ENCODE data around the gene CC2D1B. TPM values are rescaled to one million over a fixed set of nuclear protein-coding genes. Genes with fewer than 3 reads are reported as not detected.

CC2D1B gene
- total and polyA plus RNA-seq, 2 donors (not counting 3 experiments of a cell fraction or from before 2014, with no cell fraction given) = 16.9 to 32.6 TPM

- H4K20me1 ChIP-seq (replicated peaks; ENCODE audit: control insufficient read depth, extremely low read depth, insufficient read depth, low read length) = no peaks in the 10 kb centered on the region
- ChIA-PET POLR2A (no interaction called here), CTCF (interaction anchor here (0.8 kb wide), 1 partner anchor 18 kb away, joined by 4 read pairs; no protein-coding TSS in a partner anchor)
- dilution Hi-C loops (cut with MboI; ENCODE audit: extremely low pct_ligation_motif_present, low sequenced_read_pairs) (no loop called here), intact Hi-C loops (cut with micrococcal nuclease) (no loop called here)
- H3K4me2 ChIP-seq (ENCODE audit: insufficient read depth, low read length) = no peak overlapping the region
- no peak overlapping the region for H3K9ac ChIP-seq (replicated peaks; ENCODE audit: extremely low read depth, insufficient read depth, low read length)
- no peaks in the 10 kb centered on the region for H3K9me3 ChIP-seq (replicated peaks; ENCODE audit: control insufficient read depth, insufficient read depth, low read length)
- no peak overlapping the region for H3K27ac ChIP-seq (ENCODE audit: insufficient read depth, low read depth, low read length)
- H3K79me2 ChIP-seq (ENCODE audit: control insufficient read depth, insufficient read depth, low read length) = no peaks in the 10 kb centered on the region
- H3K27me3 ChIP-seq (ENCODE audit: control insufficient read depth in 2 of 2, insufficient read depth in 2 of 2, low read length in 2 of 2) = no peaks in the 10 kb centered on the region
- no peaks in the 10 kb centered on the region for H3K4me1 ChIP-seq (ENCODE audit: control insufficient read depth, extremely low read depth, insufficient read depth, low read length)
- BruUV-seq (replicated peaks) = no TSS peak
- H2AFZ ChIP-seq (ENCODE audit: low read depth, low read length) = no peak overlapping the region
- H3K4me3 ChIP-seq (replicated peaks in 1 of 3; ENCODE audit: insufficient read depth in 1 of 3, low read depth in 1 of 3, low read length in 3 of 3) = no peak overlapping the region
- no peak for FAIRE-seq
- TF ChIP-seq MYC (IDR thresholded peaks at IDR 0.05; ENCODE audit: low read depth, low read length) (no peak), FOS (IDR thresholded peaks at IDR 0.05; ENCODE audit: borderline replicate concordance, insufficient read depth, low read length) (no peak), JUN (IDR thresholded peaks at IDR 0.05; ENCODE audit: borderline replicate concordance, insufficient read depth, insufficient read length, low read depth) (no peak), EZH2 (IDR thresholded peaks at IDR 0.05; ENCODE audit: borderline replicate concordance, low read depth, low read length, severe bottlenecking) (no peak), POLR2A (IDR thresholded peaks at IDR 0.05; ENCODE audit: low read depth, low read length) (no peak)
- TF ChIP-seq, protein P1, sequence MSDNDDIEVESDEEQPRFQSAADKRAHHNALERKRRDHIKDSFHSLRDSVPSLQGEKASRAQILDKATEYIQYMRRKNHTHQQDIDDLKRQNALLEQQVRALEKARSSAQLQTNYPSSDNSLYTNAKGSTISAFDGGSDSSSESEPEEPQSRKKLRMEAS (IDR thresholded peaks at IDR 0.05; ENCODE audit: insufficient read depth, insufficient read length) = no peak
- H3K9me1 ChIP-seq (replicated peaks; ENCODE audit: control insufficient read depth, extremely low read depth, insufficient read depth, low read length) = no peaks in the 10 kb centered on the region
- no peaks in the 10 kb centered on the region for H3K36me3 ChIP-seq (ENCODE audit: control insufficient read depth in 2 of 2, extremely low read depth in 1 of 2, insufficient read depth in 2 of 2, low read length in 2 of 2)
- no peak for DNase-seq (ENCODE audit: low read depth, low spot score)
These were observed 44.9 kb downstream of the CC2D1B start for GRCh38 chr1:52321061-52321460.

DNA sequence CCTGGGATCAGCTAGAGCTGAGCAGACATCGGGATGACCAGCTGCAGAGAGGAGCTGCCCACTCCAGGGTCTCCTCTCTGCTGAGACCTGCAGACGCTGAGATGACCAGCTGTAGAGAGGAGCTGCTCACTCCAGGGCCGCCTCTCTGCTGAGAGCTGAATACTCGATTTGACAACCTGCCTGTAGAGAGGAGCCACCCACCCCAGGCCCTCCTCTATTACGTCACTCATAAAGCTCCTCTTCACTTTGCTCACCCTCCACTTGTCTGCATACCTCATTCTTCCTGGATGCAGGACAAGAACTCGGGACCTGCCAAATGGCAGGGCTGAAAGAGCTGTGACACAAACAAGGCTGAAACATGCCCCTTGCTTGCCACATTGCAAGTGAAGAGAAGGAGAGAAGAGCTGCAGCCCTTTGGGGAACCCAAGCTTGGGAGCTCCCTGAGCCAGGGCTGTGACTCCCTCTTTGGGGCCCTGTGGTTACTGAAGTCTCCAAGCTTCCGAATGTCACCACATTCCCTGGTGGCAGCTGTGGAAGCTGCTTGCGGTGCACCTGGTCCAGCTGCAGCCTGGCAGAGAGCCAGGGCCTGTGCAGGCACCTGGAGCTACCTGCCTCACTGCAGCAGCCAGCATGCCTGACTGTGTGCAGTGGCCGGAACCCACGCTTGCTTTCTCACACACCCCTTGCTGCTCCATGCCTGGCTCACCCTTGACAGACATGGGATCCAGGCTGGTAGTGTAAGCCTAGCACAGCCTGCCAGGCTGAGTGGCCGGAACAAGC lies 59.6 kb downstream of the CC2D1B start:
- FAIRE-seq (no peak), DNase-seq (ENCODE audit: low read depth, low spot score) (no peak)
- peaks cover 0 to 4% of the 10 kb centered on the region in 2 experiments for H3K36me3 ChIP-seq (ENCODE audit: control insufficient read depth in 2 of 2, extremely low read depth in 1 of 2, insufficient read depth in 2 of 2, low read length in 2 of 2)
- dilution Hi-C loops (cut with MboI; ENCODE audit: extremely low pct_ligation_motif_present, low sequenced_read_pairs) (no loop called here), intact Hi-C loops (cut with micrococcal nuclease) (no loop called here)
- no peak overlapping the region for H3K4me2 ChIP-seq (ENCODE audit: insufficient read depth, low read length)
- H3K4me3 ChIP-seq (replicated peaks in 1 of 3; ENCODE audit: insufficient read depth in 1 of 3, low read depth in 1 of 3, low read length in 3 of 3) = no peak overlapping the region
- no peak for TF ChIP-seq POLR2A (IDR thresholded peaks at IDR 0.05; ENCODE audit: low read depth, low read length)
- TF ChIP-seq, protein P1 (IDR thresholded peaks at IDR 0.05; ENCODE audit: insufficient read depth, insufficient read length) = no peak
- TF ChIP-seq POLR2AphosphoS5 (IDR thresholded peaks at IDR 0.05; ENCODE audit: insufficient read depth, low read depth, low read length) = no peak
- TF ChIP-seq JUN (IDR thresholded peaks at IDR 0.05; ENCODE audit: borderline replicate concordance, insufficient read depth, insufficient read length, low read depth) = no peak
- TF ChIP-seq GATA2 (IDR thresholded peaks at IDR 0.05; ENCODE audit: insufficient read depth, insufficient read length, low read depth, low read length) = no peak
- TF ChIP-seq FOS (IDR thresholded peaks at IDR 0.05; ENCODE audit: borderline replicate concordance, insufficient read depth, low read length) = no peak
- no peak for TF ChIP-seq MYC (IDR thresholded peaks at IDR 0.05; ENCODE audit: low read depth, low read length)
- TF ChIP-seq, protein P2, sequence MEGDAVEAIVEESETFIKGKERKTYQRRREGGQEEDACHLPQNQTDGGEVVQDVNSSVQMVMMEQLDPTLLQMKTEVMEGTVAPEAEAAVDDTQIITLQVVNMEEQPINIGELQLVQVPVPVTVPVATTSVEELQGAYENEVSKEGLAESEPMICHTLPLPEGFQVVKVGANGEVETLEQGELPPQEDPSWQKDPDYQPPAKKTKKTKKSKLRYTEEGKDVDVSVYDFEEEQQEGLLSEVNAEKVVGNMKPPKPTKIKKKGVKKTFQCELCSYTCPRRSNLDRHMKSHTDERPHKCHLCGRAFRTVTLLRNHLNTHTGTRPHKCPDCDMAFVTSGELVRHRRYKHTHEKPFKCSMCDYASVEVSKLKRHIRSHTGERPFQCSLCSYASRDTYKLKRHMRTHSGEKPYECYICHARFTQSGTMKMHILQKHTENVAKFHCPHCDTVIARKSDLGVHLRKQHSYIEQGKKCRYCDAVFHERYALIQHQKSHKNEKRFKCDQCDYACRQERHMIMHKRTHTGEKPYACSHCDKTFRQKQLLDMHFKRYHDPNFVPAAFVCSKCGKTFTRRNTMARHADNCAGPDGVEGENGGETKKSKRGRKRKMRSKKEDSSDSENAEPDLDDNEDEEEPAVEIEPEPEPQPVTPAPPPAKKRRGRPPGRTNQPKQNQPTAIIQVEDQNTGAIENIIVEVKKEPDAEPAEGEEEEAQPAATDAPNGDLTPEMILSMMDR (IDR thresholded peaks at IDR 0.05; ENCODE audit: extremely low read depth in 1 of 2, insufficient read depth in 1 of 2, low read depth in 1 of 2, low read length in 2 of 2) = no peak
- TF ChIP-seq EZH2 (IDR thresholded peaks at IDR 0.05; ENCODE audit: borderline replicate concordance, low read depth, low read length, severe bottlenecking) = no peak
- H3K27ac ChIP-seq (ENCODE audit: insufficient read depth, low read depth, low read length) = no peak overlapping the region
- BruUV-seq (replicated peaks) = no TSS peak
- ChIA-PET CTCF (interaction anchor here (0.6 to 1.0 kb wide), 5 partner anchors 10 to 226 kb away, joined by 3 to 5 read pairs (median 3); no protein-coding TSS in a partner anchor), POLR2A (no interaction called here)
- H3K4me1 ChIP-seq (ENCODE audit: control insufficient read depth, extremely low read depth, insufficient read depth, low read length) = no peaks in the 10 kb centered on the region
- H3K9me3 ChIP-seq (replicated peaks; ENCODE audit: control insufficient read depth, insufficient read depth, low read length) = no peaks in the 10 kb centered on the region
- no peak overlapping the region for H2AFZ ChIP-seq (ENCODE audit: low read depth, low read length)
- no peaks in the 10 kb centered on the region for H3K79me2 ChIP-seq (ENCODE audit: control insufficient read depth, insufficient read depth, low read length)
- H3K9ac ChIP-seq (replicated peaks; ENCODE audit: extremely low read depth, insufficient read depth, low read length) = no peak overlapping the region
- no peaks in the 10 kb centered on the region for H4K20me1 ChIP-seq (replicated peaks; ENCODE audit: control insufficient read depth, extremely low read depth, insufficient read depth, low read length)
- no peaks in the 10 kb centered on the region for H3K9me1 ChIP-seq (replicated peaks; ENCODE audit: control insufficient read depth, extremely low read depth, insufficient read depth, low read length)
- no peaks in the 10 kb centered on the region for H3K27me3 ChIP-seq (ENCODE audit: control insufficient read depth in 2 of 2, insufficient read depth in 2 of 2, low read length in 2 of 2)

Measured in endothelial cell of umbilical vein (primary cell).